Cardiac muscle cell (in vitro differentiated cells and primary cell): Measurements from ENCODE around the gene BCL2L1. TPM values are rescaled to one million over a fixed set of nuclear protein-coding genes. Genes with fewer than 3 reads are reported as not detected.
"Not testable (repeated sequence)": the region's sequence is repeated elsewhere in the genome, so short reads cannot be mapped to it uniquely, and the experiment has no call there.

Source experiments
- DNase-seq, 2 donors: peaks; one replicate each; pipeline versions ENCODE4 v3.0.0 to v3.0.0-alpha.2; 2010 to 2017; ENCODE audit warnings: low read depth in 1 of 2, low spot score in 1 of 2
- H3K27ac ChIP-seq: fragments of 200-600 bp; sonication (generic); 2 replicates; pipeline ENCODE4 v1.5.1; 2016
- H3K27me3 ChIP-seq: fragments of 200-600 bp; sonication (generic); 2 replicates; pipeline ENCODE4 v1.6.0; 2016; ENCODE audit warnings: control low read depth
- H3K36me3 ChIP-seq: fragments of 200-600 bp; sonication (generic); 2 replicates; pipeline ENCODE4 v1.5.1; 2016; ENCODE audit warnings: control low read depth
- H3K4me1 ChIP-seq: fragments of 200-600 bp; sonication (generic); 2 replicates; pipeline ENCODE4 v1.8.1; 2017; ENCODE audit warnings: low read depth, mild to moderate bottlenecking, mixed run types
- H3K4me3 ChIP-seq: fragments of 200-600 bp; sonication (generic); 2 replicates; pipeline ENCODE4 v1.5.1; 2016; ENCODE audit warnings: mild to moderate bottlenecking
- H3K9me3 ChIP-seq: fragments of 200-600 bp; sonication (generic); 2 replicates; pipeline ENCODE4 v1.5.1; 2017; ENCODE audit warnings: low read depth, mild to moderate bottlenecking, control low read depth
- CTCF ChIP-seq: IDR thresholded peaks from 2 replicates; pipeline ENCODE4 v1.5.1; 2012; ENCODE audit warnings: low read depth, mild to moderate bottlenecking, low read length
- polyA plus RNA-seq: library from polyadenylated mRNA; unstranded; fragments of >200 nt; fragmentation: Nextera tagmentation; extraction: Ambion mirVana; gene quantifications from 2 replicates; pipeline ENCODE4 v1.2.1, GENCODE V29; 2016
- total RNA-seq: library from RNA; depleted of rRNA; stranded (reverse); fragments of >200 nt; gene quantifications from 2 replicates; pipeline ENCODE4 v1.2.3, GENCODE V29; 2016

The BCL2L1 gene
- total and polyA plus RNA-seq, 2 experiments from 2014 or later = 40.5 to 74.6 TPM

GRCh38 chr20:31654534-31654933 is 68.1 kb downstream of the BCL2L1 start:
- Histone ChIP-seq H3K27me3 (no peaks in the 10 kb centered on the region), H3K4me3 (no peak overlapping the region), H3K9me3 (no peaks in the 10 kb centered on the region), H3K36me3 (no peaks in the 10 kb centered on the region), H3K27ac (no peak overlapping the region), H3K4me1 (no peaks in the 10 kb centered on the region)
- no peak for TF ChIP-seq CTCF
- no peak for DNase-seq

- H3K9me3 ChIP-seq = no peaks in the 10 kb centered on the region
- DNase-seq = no peak
Observed at GRCh38 chr20:31653561-31653960, 69.1 kb downstream of the BCL2L1 start.

GRCh38 chr20:31652917-31653396 is 69.7 kb downstream of the BCL2L1 start:
- Histone ChIP-seq H3K9me3 (no peaks in the 10 kb centered on the region), H3K4me1 (no peaks in the 10 kb centered on the region), H3K36me3 (no peaks in the 10 kb centered on the region), H3K4me3 (no peak overlapping the region), H3K27ac (no peak overlapping the region), H3K27me3 (no peaks in the 10 kb centered on the region)
- peak in 1 of 2 donors; percentile 66 for DNase-seq
- no peak for TF ChIP-seq CTCF

More at GRCh38 chr20:31653561-31653960, 69.1 kb downstream of the BCL2L1 start:
- no peak overlapping the region for H3K4me3 ChIP-seq
- no peak overlapping the region for H3K27ac ChIP-seq
- no peaks in the 10 kb centered on the region for H3K27me3 ChIP-seq
- H3K36me3 ChIP-seq = no peaks in the 10 kb centered on the region
- no peaks in the 10 kb centered on the region for H3K4me1 ChIP-seq
- TF ChIP-seq CTCF = no peak

DNA sequence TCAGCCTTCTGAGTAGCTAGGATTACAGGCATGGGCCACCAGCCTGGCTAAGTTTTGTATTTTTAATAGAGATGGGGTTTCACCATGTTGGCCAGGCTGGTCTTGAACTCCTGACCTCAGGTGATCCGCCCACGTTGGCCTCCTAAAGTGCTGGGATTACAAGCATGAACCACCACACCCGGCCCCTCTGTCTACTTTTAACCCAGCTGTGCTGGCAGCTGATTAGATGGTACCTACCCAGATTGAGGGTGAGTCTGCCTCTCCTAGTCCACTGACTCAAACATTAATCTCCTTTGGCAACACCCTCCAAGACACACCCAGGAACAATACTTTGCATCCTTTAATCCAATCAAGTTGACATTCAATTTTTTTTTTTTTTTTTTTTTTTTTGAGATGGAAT is 74.6 kb downstream of the BCL2L1 start:
- H3K36me3 ChIP-seq, H3K4me1 ChIP-seq, H3K27me3 ChIP-seq, DNase-seq, H3K4me3 ChIP-seq, H3K27ac ChIP-seq, H3K9me3 ChIP-seq: not testable (repeated sequence)

GRCh38 chr20:31644701-31645100 is 78.0 kb downstream of the BCL2L1 start:
- no peak overlapping the region for H3K4me3 ChIP-seq
- no peaks in the 10 kb centered on the region for H3K9me3 ChIP-seq
- H3K36me3 ChIP-seq = no peaks in the 10 kb centered on the region
- H3K27me3 ChIP-seq = no peaks in the 10 kb centered on the region
- H3K27ac ChIP-seq = no peak overlapping the region
- no peaks in the 10 kb centered on the region for H3K4me1 ChIP-seq
- no peak for DNase-seq
- TF ChIP-seq CTCF = no peak

- no peak for DNase-seq
Observed at GRCh38 chr20:31643522-31643921, 79.1 kb downstream of the BCL2L1 start.

More at GRCh38 chr20:31643522-31643921, 79.1 kb downstream of the BCL2L1 start:
- Histone ChIP-seq H3K27ac (no peak overlapping the region), H3K36me3 (no peaks in the 10 kb centered on the region), H3K9me3 (no peaks in the 10 kb centered on the region), H3K27me3 (no peaks in the 10 kb centered on the region), H3K4me1 (no peaks in the 10 kb centered on the region), H3K4me3 (no peak overlapping the region)
- no peak for TF ChIP-seq CTCF
